WTC11 (cell line): ENCODE results near the gene ZNF620. TPM values are rescaled to one million over a fixed set of nuclear protein-coding genes. Genes with fewer than 3 reads are reported as not detected.

Experiments used
- ATAC-seq: fragments of 200-7000 bp; cut with Tn5 transposase; 2 replicates; pipeline ENCODE4 v1.10.0; 2021; ENCODE audit warnings: mild to moderate bottlenecking, moderate library complexity
- CTCF ChIA-PET: fragments of 300-600 bp; sonication (Branson Sonifier 250); formaldehyde crosslinking; loops from one replicate; lab custom pipeline; 2021; ENCODE audit warnings: antibody characterized with exemption; lab: Charles Lee
- POLR2A ChIA-PET: fragments of 350-600 bp; sonication (Branson Sonifier 250); formaldehyde crosslinking; loops from one replicate; lab custom pipeline; 2021; ENCODE audit warnings: antibody characterized with exemption; lab: Charles Lee
- DNase-seq: peaks from one replicate; pipeline ENCODE4 v3.0.0; 2021; ENCODE audit warnings: low spot score
- H3K27ac Mint-ChIP-seq: 2 replicates; pipeline ENCODE4 v1.8.0; 2021; ENCODE audit warnings: mixed read lengths
- H3K27me3 Mint-ChIP-seq: 2 replicates; pipeline ENCODE4 v1.8.0; 2021; ENCODE audit warnings: low read depth, mild to moderate bottlenecking, moderate library complexity, mixed read lengths
- H3K36me3 Mint-ChIP-seq: 2 replicates; pipeline ENCODE4 v1.8.0; 2021; ENCODE audit warnings: mixed read lengths
- H3K4me1 Mint-ChIP-seq: 2 replicates; pipeline ENCODE4 v1.8.0; 2022; ENCODE audit warnings: mixed read lengths
- H3K4me3 Mint-ChIP-seq: 2 replicates; pipeline ENCODE4 v1.8.0; 2021; ENCODE audit warnings: mild to moderate bottlenecking, moderate library complexity, mixed read lengths
- H3K9me3 Mint-ChIP-seq: 2 replicates; pipeline ENCODE4 v1.8.0; 2021; ENCODE audit warnings: mixed read lengths
- ATF1 ChIP-seq: sonication (generic); formaldehyde crosslinking; IDR thresholded peaks from 2 replicates; pipeline ENCODE4 v1.8.1; 2023; ENCODE audit warnings: mild to moderate bottlenecking, moderate library complexity, missing genetic modification reagents
- CBFB ChIP-seq: sonication (generic); formaldehyde crosslinking; IDR thresholded peaks from 2 replicates; pipeline ENCODE4 v1.8.1; 2022; ENCODE audit warnings: mild to moderate bottlenecking, low read depth, missing genetic modification reagents
- NR3C1 ChIP-seq: sonication (generic); formaldehyde crosslinking; conservative IDR thresholded peaks from 2 replicates; pipeline ENCODE4 v1.8.1; 2023; ENCODE audit warnings: low read depth, mild to moderate bottlenecking, missing genetic modification reagents
- OVOL2 ChIP-seq: fragments of 250-450 bp; sonication (Bioruptor Pico); IDR thresholded peaks from 2 replicates; pipeline ENCODE4 v1.9.0; 2021; ENCODE audit warnings: mild to moderate bottlenecking, borderline replicate concordance
- ZNF232 ChIP-seq: sonication (generic); formaldehyde crosslinking; IDR thresholded peaks from 2 replicates; pipeline ENCODE4 v1.8.0; 2022; ENCODE audit warnings: mild to moderate bottlenecking, missing genetic modification reagents
- ZNF317 ChIP-seq: sonication (generic); formaldehyde crosslinking; IDR thresholded peaks from 2 replicates; pipeline ENCODE4 v1.8.1; 2023; ENCODE audit warnings: low read depth, mild to moderate bottlenecking, moderate library complexity, missing genetic modification reagents, borderline replicate concordance
- ZNF423 ChIP-seq: fragments of 250-450 bp; sonication (Bioruptor Pico); IDR thresholded peaks from 2 replicates; pipeline ENCODE4 v2.1.2; 2022; ENCODE audit warnings: mild to moderate bottlenecking, moderate library complexity
- total RNA-seq: library from RNA; stranded (reverse); gene quantifications from 3 replicates; pipeline ENCODE4 v1.2.3, GENCODE V29; 2021
- TF ChIP-seq, protein P1 (sequence below): sonication (generic); formaldehyde crosslinking; IDR thresholded peaks from 2 replicates; pipeline ENCODE4 v1.8.0; 2023; ENCODE audit warnings: mild to moderate bottlenecking, missing genetic modification reagents
- TF ChIP-seq, protein P2 (sequence below): sonication (generic); formaldehyde crosslinking; IDR thresholded peaks from 2 replicates; pipeline ENCODE4 v1.8.1; 2023; ENCODE audit warnings: mild to moderate bottlenecking, moderate library complexity, missing genetic modification reagents
- TF ChIP-seq, protein P3 (sequence below): sonication (generic); formaldehyde crosslinking; IDR thresholded peaks from 2 replicates; pipeline ENCODE4 v1.8.0; 2022; ENCODE audit warnings: mild to moderate bottlenecking, missing genetic modification reagents
- TF ChIP-seq, protein P4 (sequence below): sonication (generic); formaldehyde crosslinking; IDR thresholded peaks from 2 replicates; pipeline ENCODE4 v1.8.1; 2022; ENCODE audit warnings: low read depth, missing genetic modification reagents, borderline replicate concordance
- TF ChIP-seq, protein P5 (sequence below): fragments of 250-450 bp; sonication (Bioruptor Pico); IDR thresholded peaks from 2 replicates; pipeline ENCODE4 v1.9.0; 2021; ENCODE audit warnings: mild to moderate bottlenecking
- TF ChIP-seq, protein P6 (sequence below): fragments of 250-450 bp; sonication (Bioruptor Pico); conservative IDR thresholded peaks from 2 replicates; pipeline ENCODE4 v1.9.0; 2021; ENCODE audit warnings: mild to moderate bottlenecking
- TF ChIP-seq, protein P7 (sequence below): sonication (generic); formaldehyde crosslinking; IDR thresholded peaks from 2 replicates; pipeline ENCODE4 v1.8.1; 2023; ENCODE audit warnings: mild to moderate bottlenecking, missing genetic modification reagents, moderate library complexity
- TF ChIP-seq, protein P8 (sequence below): fragments of 250-450 bp; sonication (Bioruptor Pico); IDR thresholded peaks from 2 replicates; pipeline ENCODE4 v1.9.0; 2021; ENCODE audit warnings: mild to moderate bottlenecking

ZNF620 gene
- total RNA-seq, 1 experiment from 2014 or later: 15.6 TPM

DNA sequence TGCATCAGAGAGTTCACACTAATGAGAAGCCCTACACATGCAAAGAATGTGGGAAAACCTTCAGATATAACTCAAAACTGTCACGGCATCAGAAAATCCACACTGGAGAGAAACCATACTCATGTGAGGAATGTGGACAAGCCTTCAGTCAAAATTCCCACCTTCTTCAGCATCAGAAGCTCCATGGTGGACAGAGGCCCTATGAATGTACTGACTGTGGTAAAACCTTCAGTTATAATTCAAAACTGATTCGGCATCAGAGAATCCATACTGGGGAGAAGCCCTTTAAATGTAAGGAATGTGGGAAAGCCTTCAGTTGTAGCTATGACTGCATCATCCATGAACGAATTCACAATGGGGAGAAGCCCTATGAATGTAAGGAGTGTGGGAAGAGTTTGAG is 18.7 kb upstream of the ZNF620 start (continued):
- TF ChIP-seq ZNF232 (CRISPR knock-in tag) (no peak), ATF1 (CRISPR knock-in tag) (no peak)
- TF ChIP-seq, protein P1, sequence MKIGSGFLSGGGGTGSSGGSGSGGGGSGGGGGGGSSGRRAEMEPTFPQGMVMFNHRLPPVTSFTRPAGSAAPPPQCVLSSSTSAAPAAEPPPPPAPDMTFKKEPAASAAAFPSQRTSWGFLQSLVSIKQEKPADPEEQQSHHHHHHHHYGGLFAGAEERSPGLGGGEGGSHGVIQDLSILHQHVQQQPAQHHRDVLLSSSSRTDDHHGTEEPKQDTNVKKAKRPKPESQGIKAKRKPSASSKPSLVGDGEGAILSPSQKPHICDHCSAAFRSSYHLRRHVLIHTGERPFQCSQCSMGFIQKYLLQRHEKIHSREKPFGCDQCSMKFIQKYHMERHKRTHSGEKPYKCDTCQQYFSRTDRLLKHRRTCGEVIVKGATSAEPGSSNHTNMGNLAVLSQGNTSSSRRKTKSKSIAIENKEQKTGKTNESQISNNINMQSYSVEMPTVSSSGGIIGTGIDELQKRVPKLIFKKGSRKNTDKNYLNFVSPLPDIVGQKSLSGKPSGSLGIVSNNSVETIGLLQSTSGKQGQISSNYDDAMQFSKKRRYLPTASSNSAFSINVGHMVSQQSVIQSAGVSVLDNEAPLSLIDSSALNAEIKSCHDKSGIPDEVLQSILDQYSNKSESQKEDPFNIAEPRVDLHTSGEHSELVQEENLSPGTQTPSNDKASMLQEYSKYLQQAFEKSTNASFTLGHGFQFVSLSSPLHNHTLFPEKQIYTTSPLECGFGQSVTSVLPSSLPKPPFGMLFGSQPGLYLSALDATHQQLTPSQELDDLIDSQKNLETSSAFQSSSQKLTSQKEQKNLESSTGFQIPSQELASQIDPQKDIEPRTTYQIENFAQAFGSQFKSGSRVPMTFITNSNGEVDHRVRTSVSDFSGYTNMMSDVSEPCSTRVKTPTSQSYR (CRISPR knock-in tag): no peak
- TF ChIP-seq, protein P2, sequence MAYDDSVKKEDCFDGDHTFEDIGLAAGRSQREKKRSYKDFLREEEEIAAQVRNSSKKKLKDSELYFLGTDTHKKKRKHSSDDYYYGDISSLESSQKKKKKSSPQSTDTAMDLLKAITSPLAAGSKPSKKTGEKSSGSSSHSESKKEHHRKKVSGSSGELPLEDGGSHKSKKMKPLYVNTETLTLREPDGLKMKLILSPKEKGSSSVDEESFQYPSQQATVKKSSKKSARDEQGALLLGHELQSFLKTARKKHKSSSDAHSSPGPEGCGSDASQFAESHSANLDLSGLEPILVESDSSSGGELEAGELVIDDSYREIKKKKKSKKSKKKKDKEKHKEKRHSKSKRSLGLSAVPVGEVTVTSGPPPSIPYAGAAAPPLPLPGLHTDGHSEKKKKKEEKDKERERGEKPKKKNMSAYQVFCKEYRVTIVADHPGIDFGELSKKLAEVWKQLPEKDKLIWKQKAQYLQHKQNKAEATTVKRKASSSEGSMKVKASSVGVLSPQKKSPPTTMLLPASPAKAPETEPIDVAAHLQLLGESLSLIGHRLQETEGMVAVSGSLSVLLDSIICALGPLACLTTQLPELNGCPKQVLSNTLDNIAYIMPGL (CRISPR knock-in tag): no peak

DNA sequence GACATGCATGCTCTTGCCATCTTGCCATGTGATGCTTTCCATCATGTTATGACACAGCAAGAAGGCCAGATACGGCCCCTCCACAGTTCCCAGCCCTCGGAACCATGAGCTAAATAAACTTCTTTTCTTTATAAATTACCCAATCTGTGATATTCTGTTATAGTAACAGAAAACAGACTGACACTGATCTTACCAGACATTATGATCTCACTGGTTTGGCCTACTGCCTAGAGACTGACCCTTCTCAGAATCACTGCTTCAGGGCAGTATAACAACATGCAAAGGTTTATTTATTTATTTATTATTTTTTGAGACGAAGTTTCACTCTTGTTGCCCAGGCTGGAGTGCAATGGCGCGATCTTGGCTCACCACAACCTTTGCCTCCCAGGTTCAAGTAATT is 14.9 kb upstream of the ZNF620 start:
- peaks cover 23% of the 10 kb centered on the region for H3K9me3 Mint-ChIP-seq
- POLR2A ChIA-PET: no interaction called here
- CTCF ChIA-PET: no interaction called here
- peaks cover 33% of the 10 kb centered on the region for H3K36me3 Mint-ChIP-seq
- peaks cover 5% of the 10 kb centered on the region; the same call in 1 of the 2 replicates for H3K4me1 Mint-ChIP-seq
- no peak overlapping the region for H3K4me3 Mint-ChIP-seq
- DNase-seq (no peak), ATAC-seq (no peak)
- H3K27ac Mint-ChIP-seq: no peak overlapping the region
- TF ChIP-seq, protein P3, sequence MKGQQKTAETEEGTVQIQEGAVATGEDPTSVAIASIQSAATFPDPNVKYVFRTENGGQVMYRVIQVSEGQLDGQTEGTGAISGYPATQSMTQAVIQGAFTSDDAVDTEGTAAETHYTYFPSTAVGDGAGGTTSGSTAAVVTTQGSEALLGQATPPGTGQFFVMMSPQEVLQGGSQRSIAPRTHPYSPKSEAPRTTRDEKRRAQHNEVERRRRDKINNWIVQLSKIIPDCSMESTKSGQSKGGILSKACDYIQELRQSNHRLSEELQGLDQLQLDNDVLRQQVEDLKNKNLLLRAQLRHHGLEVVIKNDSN (CRISPR knock-in tag): no peak
- TF ChIP-seq, protein P4, sequence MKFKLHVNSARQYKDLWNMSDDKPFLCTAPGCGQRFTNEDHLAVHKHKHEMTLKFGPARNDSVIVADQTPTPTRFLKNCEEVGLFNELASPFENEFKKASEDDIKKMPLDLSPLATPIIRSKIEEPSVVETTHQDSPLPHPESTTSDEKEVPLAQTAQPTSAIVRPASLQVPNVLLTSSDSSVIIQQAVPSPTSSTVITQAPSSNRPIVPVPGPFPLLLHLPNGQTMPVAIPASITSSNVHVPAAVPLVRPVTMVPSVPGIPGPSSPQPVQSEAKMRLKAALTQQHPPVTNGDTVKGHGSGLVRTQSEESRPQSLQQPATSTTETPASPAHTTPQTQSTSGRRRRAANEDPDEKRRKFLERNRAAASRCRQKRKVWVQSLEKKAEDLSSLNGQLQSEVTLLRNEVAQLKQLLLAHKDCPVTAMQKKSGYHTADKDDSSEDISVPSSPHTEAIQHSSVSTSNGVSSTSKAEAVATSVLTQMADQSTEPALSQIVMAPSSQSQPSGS (CRISPR knock-in tag): no peak
- TF ChIP-seq OVOL2 (CRISPR knock-in tag) (no peak), ZNF317 (CRISPR knock-in tag) (no peak), ATF1 (CRISPR knock-in tag) (no peak), CBFB (CRISPR knock-in tag) (no peak), ZNF423 (no peak), NR3C1 (CRISPR knock-in tag) (no peak)
- TF ChIP-seq, protein P5, sequence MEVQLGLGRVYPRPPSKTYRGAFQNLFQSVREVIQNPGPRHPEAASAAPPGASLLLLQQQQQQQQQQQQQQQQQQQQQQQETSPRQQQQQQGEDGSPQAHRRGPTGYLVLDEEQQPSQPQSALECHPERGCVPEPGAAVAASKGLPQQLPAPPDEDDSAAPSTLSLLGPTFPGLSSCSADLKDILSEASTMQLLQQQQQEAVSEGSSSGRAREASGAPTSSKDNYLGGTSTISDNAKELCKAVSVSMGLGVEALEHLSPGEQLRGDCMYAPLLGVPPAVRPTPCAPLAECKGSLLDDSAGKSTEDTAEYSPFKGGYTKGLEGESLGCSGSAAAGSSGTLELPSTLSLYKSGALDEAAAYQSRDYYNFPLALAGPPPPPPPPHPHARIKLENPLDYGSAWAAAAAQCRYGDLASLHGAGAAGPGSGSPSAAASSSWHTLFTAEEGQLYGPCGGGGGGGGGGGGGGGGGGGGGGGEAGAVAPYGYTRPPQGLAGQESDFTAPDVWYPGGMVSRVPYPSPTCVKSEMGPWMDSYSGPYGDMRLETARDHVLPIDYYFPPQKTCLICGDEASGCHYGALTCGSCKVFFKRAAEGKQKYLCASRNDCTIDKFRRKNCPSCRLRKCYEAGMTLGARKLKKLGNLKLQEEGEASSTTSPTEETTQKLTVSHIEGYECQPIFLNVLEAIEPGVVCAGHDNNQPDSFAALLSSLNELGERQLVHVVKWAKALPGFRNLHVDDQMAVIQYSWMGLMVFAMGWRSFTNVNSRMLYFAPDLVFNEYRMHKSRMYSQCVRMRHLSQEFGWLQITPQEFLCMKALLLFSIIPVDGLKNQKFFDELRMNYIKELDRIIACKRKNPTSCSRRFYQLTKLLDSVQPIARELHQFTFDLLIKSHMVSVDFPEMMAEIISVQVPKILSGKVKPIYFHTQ (CRISPR knock-in tag): no peak
- TF ChIP-seq, protein P6, sequence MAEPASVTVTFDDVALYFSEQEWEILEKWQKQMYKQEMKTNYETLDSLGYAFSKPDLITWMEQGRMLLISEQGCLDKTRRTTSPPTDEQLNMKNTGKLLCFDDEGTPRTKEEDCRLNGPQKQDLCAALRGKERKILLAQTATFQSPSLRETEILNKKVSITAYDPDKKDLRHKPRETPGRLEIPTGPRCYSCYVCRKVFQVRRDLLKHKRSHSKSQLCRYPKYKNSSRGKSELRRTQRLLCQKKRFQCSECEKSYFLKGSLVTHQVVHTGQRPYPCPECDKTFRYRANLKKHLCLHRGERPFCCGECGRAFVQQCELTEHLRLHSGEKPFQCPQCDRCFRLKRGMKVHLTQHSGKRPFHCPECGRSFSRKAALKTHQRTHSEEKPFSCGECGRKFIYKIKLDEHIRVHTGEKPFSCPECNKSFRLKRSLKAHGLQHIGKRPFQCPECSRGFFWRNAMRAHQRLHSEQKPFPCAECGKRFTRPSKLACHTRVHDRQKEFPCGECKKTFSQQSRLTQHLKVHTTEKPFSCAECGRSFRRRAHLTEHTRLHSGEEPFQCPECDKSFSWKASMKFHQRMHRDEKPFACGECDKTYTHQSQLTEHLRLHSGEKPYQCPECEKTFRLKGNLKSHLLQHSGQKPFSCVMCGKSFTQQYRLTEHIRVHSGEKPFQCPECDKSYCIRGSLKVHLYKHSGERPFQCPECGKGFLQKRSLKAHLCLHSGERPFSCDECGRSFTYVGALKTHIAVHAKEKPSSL: no peak
- TF ChIP-seq, protein P7, sequence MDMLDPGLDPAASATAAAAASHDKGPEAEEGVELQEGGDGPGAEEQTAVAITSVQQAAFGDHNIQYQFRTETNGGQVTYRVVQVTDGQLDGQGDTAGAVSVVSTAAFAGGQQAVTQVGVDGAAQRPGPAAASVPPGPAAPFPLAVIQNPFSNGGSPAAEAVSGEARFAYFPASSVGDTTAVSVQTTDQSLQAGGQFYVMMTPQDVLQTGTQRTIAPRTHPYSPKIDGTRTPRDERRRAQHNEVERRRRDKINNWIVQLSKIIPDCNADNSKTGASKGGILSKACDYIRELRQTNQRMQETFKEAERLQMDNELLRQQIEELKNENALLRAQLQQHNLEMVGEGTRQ (CRISPR knock-in tag): no peak
- TF ChIP-seq, protein P8, sequence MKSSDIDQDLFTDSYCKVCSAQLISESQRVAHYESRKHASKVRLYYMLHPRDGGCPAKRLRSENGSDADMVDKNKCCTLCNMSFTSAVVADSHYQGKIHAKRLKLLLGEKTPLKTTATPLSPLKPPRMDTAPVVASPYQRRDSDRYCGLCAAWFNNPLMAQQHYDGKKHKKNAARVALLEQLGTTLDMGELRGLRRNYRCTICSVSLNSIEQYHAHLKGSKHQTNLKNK (CRISPR knock-in tag): no peak
- TF ChIP-seq, all 79 proteins: peak for 0
- no peaks in the 10 kb centered on the region; the same call in 1 of the 2 replicates for H3K27me3 Mint-ChIP-seq
